ENCODE measurements around the gene CDH4.
"Not testable (repeated sequence)": the region's sequence is repeated elsewhere in the genome, so short reads cannot be mapped to it uniquely, and the experiment has no call there.

Gene CDH4

GRCh38 chr20:61475729-61476128 is 223.7 kb downstream of the CDH4 start:
- DNase-seq, result no peak

GRCh38 chr20:61476956-61477355 is 224.9 kb downstream of the CDH4 start:
- no peak for DNase-seq

- no peak for DNase-seq
Observed at GRCh38 chr20:61477451-61477861, 225.4 kb downstream of the CDH4 start.

- DNase-seq, result no peak
Observed at GRCh38 chr20:61478094-61478493, 226.0 kb downstream of the CDH4 start.

GRCh38 chr20:61478611-61479305 is 226.7 kb downstream of the CDH4 start:
- DNase-seq, result no peak

GRCh38 chr20:61479433-61479832 is 227.4 kb downstream of the CDH4 start:
- DNase-seq, result not testable (repeated sequence)

GRCh38 chr20:61480158-61480825 is 228.2 kb downstream of the CDH4 start:
- no peak for DNase-seq

GRCh38 chr20:61482056-61482887 is 230.2 kb downstream of the CDH4 start:
- no peak for DNase-seq

GRCh38 chr20:61482901-61483300 is 230.8 kb downstream of the CDH4 start:
- DNase-seq, result no peak

GRCh38 chr20:61483336-61484067 is 231.4 kb downstream of the CDH4 start:
- no peak for DNase-seq

GRCh38 chr20:61486198-61486597 is 234.1 kb downstream of the CDH4 start:
- DNase-seq, result no peak

GRCh38 chr20:61487346-61487996 is 235.4 kb downstream of the CDH4 start:
- no peak for DNase-seq

GRCh38 chr20:61487997-61488371 is 235.9 kb downstream of the CDH4 start:
- DNase-seq, result no peak

GRCh38 chr20:61490721-61491120 is 238.7 kb downstream of the CDH4 start:
- no peak for DNase-seq

- no peak for DNase-seq
Observed at GRCh38 chr20:61492065-61492464, 240.0 kb downstream of the CDH4 start.

- no peak for DNase-seq
Observed at GRCh38 chr20:61493798-61494305, 241.8 kb downstream of the CDH4 start.

- DNase-seq, result no peak
Observed at GRCh38 chr20:61494763-61495575, 242.9 kb downstream of the CDH4 start.

GRCh38 chr20:61497029-61497627 is 245.1 kb downstream of the CDH4 start:
- no peak for DNase-seq

GRCh38 chr20:61499859-61500554 is 247.9 kb downstream of the CDH4 start:
- DNase-seq, result no peak

- DNase-seq, result no peak
Observed at GRCh38 chr20:61500791-61501321, 248.8 kb downstream of the CDH4 start.

Measured in stimulated activated CD4-positive, alpha-beta T cell treated with anti-CD3 and anti-CD28 coated beads, Interleukin-4, amount 100 ng/mL, for 24 hours (primary cell).